Lower lobe of right lung (tissue), 2 donors: ENCODE measurements around the gene HIRIP3. TPM values are rescaled to one million over a fixed set of nuclear protein-coding genes. Genes with fewer than 3 reads are reported as not detected.
A peak's percentile ranks its signal among the peaks of the same experiment; 100 is the strongest.

Experiments
- ATAC-seq, 2 donors: fragments of 200-7000 bp; cut with Tn5 transposase; one replicate each; pipeline ENCODE4 v1.9.1; 2020 to 2022; ENCODE audit warnings: mild to moderate bottlenecking in 2 of 2, moderate library complexity in 2 of 2
- DNase-seq: peaks from one replicate; pipeline ENCODE4 v3.0.0-alpha.2; 2020
- H3K27ac ChIP-seq: fragments of 200-600 bp; one replicate; pipeline ENCODE4 v1.8.0; 2022
- H3K27me3 ChIP-seq: fragments of 200-600 bp; one replicate; pipeline ENCODE4 v1.8.0; 2022; ENCODE audit warnings: low read depth
- H3K36me3 ChIP-seq: fragments of 200-600 bp; one replicate; pipeline ENCODE4 v1.8.0; 2022; ENCODE audit warnings: mild to moderate bottlenecking
- H3K4me1 ChIP-seq: fragments of 200-600 bp; one replicate; pipeline ENCODE4 v1.8.0; 2022
- H3K4me3 ChIP-seq: fragments of 200-600 bp; one replicate; pipeline ENCODE4 v1.8.0; 2022; ENCODE audit warnings: mild to moderate bottlenecking
- H3K9me3 ChIP-seq: fragments of 200-600 bp; one replicate; pipeline ENCODE4 v1.8.0; 2022
- CTCF ChIP-seq: fragments of 200-600 bp; IDR thresholded peaks from one replicate; pipeline ENCODE4 v1.8.0; 2022; ENCODE audit warnings: antibody characterized with exemption, mild to moderate bottlenecking
- intact Hi-C: fragments of 100-400 bp; cut with DNase I; formaldehyde crosslinking; loops from one replicate; pipeline ENCODE4 v1.11.0; 2022
- total RNA-seq: library from RNA; stranded (reverse); fragmentation: NEBNext Ultra II Directional; extraction: Animal tissue kit (Norgen Biotek cat#: 25700); gene quantifications from one replicate; pipeline ENCODE4 v1.2.1, GENCODE V29; 2021
- donor health status: DM: no; HTN: yes; CAD: no; lungs with severe emphysema.

The HIRIP3 gene
- total RNA-seq, 1 donor from 2014 or later = 22.1 TPM

GRCh38 chr16:29984764-29985147 lies 10.7 kb downstream of the HIRIP3 start:
- intact Hi-C loops = no loop called here
- peaks cover 97% of the 10 kb centered on the region for H3K36me3 ChIP-seq
- DNase-seq = no peak
- TF ChIP-seq CTCF = no peak
- H3K27me3 ChIP-seq = no peaks in the 10 kb centered on the region
- peaks cover 35% of the 10 kb centered on the region for H3K4me1 ChIP-seq
- peak overlapping the region; percentile 38 for H3K27ac ChIP-seq
- ATAC-seq = no peak
- no peaks in the 10 kb centered on the region for H3K9me3 ChIP-seq
- H3K4me3 ChIP-seq = no peak overlapping the region

- DNase-seq = peak; percentile 70
- peak overlapping the region; percentile 44 for H3K27ac ChIP-seq
- no peaks in the 10 kb centered on the region for H3K9me3 ChIP-seq
- ATAC-seq = peak; percentile 68 to 70
- H3K4me3 ChIP-seq = no peak overlapping the region
- no peaks in the 10 kb centered on the region for H3K27me3 ChIP-seq
- intact Hi-C loops = no loop called here
- peaks cover 35% of the 10 kb centered on the region for H3K4me1 ChIP-seq
- TF ChIP-seq CTCF = no peak
- peaks cover 97% of the 10 kb centered on the region for H3K36me3 ChIP-seq
Measured at GRCh38 chr16:29984137-29984763, 11.2 kb downstream of the HIRIP3 start.

- Histone ChIP-seq H3K27me3 (no peaks in the 10 kb centered on the region), H3K9me3 (no peaks in the 10 kb centered on the region), H3K4me1 (peaks cover 35% of the 10 kb centered on the region), H3K4me3 (no peak overlapping the region), H3K27ac (peak overlapping the region; percentile 44), H3K36me3 (peaks cover 100% of the 10 kb centered on the region)
- intact Hi-C loops = no loop called here
- DNase-seq (peak; percentile 41), ATAC-seq (peak in 1 of 2 donors; percentile 23)
- TF ChIP-seq CTCF = no peak
Measured at GRCh38 chr16:29983420-29984136, 11.8 kb downstream of the HIRIP3 start.

GRCh38 chr16:29982560-29983419 lies 12.6 kb downstream of the HIRIP3 start:
- Histone ChIP-seq H3K4me1 (peaks cover 34% of the 10 kb centered on the region), H3K9me3 (no peaks in the 10 kb centered on the region), H3K36me3 (peaks cover 100% of the 10 kb centered on the region), H3K4me3 (no peak overlapping the region), H3K27me3 (no peaks in the 10 kb centered on the region), H3K27ac (peak overlapping the region; percentile 44)
- no peak for TF ChIP-seq CTCF
- intact Hi-C loops = no loop called here
- DNase-seq = peak; percentile 29
- ATAC-seq = no peak

GRCh38 chr16:29978564-29979270 lies 16.7 kb downstream of the HIRIP3 start:
- Histone ChIP-seq H3K36me3 (peaks cover 65% of the 10 kb centered on the region), H3K9me3 (no peaks in the 10 kb centered on the region), H3K4me1 (peaks cover 28% of the 10 kb centered on the region), H3K4me3 (no peak overlapping the region), H3K27me3 (no peaks in the 10 kb centered on the region), H3K27ac (peak overlapping the region; percentile 91)
- TF ChIP-seq CTCF = no peak
- intact Hi-C loops = no loop called here
- DNase-seq = peak; percentile 32
- no peak for ATAC-seq
